Fibroblast of villous mesenchyme (primary cell): ENCODE measurements around the gene TNFRSF19. TPM values are rescaled to one million over a fixed set of nuclear protein-coding genes. Genes with fewer than 3 reads are reported as not detected.
"Not testable (repeated sequence)": the region's sequence is repeated elsewhere in the genome, so short reads cannot be mapped to it uniquely, and the experiment has no call there.

Experiments used
- DNase-seq: peaks from one replicate; pipeline ENCODE4 v3.0.0-alpha.2; 2010; ENCODE audit warnings: low read depth
- H3K4me3 ChIP-seq: 2 replicates; pipeline ENCODE4 v1.5.1; 2011; ENCODE audit warnings: low read depth, mild to moderate bottlenecking, low read length
- total RNA-seq: library from RNA; depleted of rRNA; stranded (reverse); fragments of >200 nt; gene quantifications from 2 replicates; pipeline ENCODE4 v1.2.3, GENCODE V29; 2012
- TF ChIP-seq, protein P1 (sequence below): IDR thresholded peaks from 2 replicates; pipeline ENCODE4 v1.5.1; 2012; ENCODE audit warnings: low read depth, mild to moderate bottlenecking, low read length; ENCODE audit not compliant: insufficient read depth

Gene TNFRSF19
- total RNA-seq, 1 donor, result 139 TPM

DNA sequence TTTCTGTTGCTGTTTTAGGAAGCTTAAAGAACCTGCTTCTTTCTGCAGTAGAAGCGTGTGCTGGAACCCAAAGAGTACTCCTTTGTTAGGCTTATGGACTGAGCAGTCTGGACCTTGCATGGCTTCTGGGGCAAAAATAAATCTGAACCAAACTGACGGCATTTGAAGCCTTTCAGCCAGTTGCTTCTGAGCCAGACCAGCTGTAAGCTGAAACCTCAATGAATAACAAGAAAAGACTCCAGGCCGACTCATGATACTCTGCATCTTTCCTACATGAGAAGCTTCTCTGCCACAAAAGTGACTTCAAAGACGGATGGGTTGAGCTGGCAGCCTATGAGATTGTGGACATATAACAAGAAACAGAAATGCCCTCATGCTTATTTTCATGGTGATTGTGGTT lies 103.1 kb downstream of the TNFRSF19 start:
- TF ChIP-seq, protein P1, sequence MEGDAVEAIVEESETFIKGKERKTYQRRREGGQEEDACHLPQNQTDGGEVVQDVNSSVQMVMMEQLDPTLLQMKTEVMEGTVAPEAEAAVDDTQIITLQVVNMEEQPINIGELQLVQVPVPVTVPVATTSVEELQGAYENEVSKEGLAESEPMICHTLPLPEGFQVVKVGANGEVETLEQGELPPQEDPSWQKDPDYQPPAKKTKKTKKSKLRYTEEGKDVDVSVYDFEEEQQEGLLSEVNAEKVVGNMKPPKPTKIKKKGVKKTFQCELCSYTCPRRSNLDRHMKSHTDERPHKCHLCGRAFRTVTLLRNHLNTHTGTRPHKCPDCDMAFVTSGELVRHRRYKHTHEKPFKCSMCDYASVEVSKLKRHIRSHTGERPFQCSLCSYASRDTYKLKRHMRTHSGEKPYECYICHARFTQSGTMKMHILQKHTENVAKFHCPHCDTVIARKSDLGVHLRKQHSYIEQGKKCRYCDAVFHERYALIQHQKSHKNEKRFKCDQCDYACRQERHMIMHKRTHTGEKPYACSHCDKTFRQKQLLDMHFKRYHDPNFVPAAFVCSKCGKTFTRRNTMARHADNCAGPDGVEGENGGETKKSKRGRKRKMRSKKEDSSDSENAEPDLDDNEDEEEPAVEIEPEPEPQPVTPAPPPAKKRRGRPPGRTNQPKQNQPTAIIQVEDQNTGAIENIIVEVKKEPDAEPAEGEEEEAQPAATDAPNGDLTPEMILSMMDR, result no peak
- DNase-seq, result peak; percentile 87
- no peak overlapping the region for H3K4me3 ChIP-seq

DNA sequence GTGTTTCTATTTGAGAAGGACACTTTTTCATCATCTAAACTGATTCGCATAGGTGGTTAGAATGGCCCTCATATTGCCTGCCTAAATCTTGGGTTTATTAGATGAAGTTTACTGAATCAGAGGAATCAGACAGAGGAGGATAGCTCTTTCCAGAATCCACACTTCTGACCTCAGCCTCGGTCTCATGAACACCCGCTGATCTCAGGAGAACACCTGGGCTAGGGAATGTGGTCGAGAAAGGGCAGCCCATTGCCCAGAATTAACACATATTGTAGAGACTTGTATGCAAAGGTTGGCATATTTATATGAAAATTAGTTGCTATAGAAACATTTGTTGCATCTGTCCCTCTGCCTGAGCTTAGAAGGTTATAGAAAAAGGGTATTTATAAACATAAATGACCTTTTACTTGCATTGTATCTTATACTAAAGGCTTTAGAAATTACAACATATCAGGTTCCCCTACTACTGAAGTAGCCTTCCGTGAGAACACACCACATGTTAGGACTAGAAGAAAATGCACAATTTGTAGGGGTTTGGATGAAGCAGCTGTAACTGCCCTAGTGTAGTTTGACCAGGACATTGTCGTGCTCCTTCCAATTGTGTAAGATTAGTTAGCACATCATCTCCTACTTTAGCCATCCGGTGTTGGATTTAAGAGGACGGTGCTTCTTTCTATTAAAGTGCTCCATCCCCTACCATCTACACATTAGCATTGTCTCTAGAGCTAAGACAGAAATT lies 103.8 kb downstream of the TNFRSF19 start:
- DNase-seq, result no peak
- no peak overlapping the region for H3K4me3 ChIP-seq
- TF ChIP-seq, protein P1, result no peak

DNA sequence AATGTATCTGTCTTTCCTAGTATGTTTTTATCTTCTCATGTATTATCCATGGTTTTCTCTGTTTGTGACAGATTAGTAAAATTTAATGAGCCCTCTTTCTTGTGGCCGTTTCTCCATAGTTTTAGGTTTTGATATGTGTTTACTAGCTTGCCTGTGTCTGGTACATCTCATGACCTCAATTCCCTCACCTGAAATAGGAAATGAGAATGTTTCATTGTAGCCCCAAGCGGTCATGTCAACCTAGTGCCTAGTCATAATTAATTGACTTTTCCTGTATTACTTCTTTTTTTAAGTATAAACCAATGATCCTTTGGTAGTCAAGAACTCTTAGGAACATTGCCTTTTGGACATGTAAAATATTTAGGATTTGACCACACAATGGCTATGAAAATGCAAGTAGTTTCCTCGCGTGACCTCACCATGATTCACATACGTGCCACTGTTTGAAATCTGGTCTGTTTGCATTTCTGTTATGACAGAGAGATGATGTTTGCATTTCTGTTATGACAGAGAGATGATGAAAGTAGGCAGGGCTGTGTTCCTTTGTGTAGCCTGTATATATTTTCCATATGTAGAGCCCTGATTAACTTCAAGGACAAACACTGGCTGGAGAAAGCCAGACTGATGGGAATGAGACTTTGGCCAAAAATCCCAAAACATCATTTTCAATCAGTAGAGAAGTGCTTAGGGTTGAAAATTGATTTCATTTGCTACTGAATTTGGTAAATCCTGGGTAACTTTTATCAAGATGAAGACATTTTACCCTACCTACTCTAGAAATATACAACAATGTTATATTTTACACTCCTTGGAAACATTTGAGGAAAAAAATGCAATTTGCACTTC lies 104.8 kb downstream of the TNFRSF19 start:
- peak; percentile 90 for DNase-seq
- no peak overlapping the region for H3K4me3 ChIP-seq
- TF ChIP-seq, protein P1, result no peak

DNA sequence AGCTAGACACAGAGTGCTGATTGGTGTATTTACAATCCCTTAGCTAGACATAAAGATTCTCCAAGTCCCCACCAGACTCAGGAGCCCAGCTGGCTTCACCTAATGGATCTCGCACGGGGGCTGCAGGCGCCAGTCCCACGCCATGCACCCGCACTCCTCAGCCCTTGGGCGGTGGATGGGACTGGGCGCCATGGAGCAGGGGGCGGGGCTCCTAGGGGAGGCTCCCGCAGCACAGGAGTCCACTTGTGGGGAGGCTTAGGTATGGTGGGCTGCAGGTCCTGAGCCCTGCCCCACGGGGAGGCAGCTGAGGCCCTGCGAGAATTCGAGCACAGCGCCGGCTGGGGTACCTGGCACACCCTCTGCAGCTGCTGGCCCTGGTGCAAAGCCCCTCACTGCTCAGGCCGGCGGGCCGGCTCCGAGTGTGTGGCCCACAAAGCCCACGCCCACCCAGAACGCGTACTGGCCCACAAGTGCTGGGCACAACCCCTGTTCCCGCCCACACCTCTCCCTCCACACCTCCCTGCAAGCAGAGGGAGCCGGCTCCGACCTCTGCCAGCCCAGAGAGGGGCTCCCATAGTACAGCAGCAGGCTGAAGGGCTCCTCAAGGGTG lies 107.6 kb downstream of the TNFRSF19 start:
- H3K4me3 ChIP-seq, DNase-seq: not testable (repeated sequence)

DNA sequence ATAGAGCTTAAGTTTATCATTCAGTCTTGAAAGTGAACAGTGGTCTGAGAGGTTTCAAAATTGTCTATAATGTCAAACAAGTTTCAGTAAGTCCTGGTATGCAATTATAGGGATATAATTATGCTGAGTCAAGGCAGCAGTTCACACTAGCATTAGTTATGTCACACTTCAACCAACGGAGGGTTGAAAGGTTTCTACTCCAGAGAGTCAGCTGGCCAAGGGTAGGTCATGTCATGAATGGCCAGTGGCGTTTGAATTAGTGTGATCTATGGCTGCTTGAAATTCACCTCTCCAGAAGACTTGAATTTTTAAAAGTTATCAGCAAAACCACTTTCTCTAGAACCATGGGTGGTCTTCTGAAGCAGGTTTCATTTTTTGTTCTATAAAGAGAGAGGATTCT lies 108.6 kb downstream of the TNFRSF19 start:
- H3K4me3 ChIP-seq, result no peak overlapping the region
- TF ChIP-seq, protein P1, result no peak
- DNase-seq, result peak; percentile 50

DNA sequence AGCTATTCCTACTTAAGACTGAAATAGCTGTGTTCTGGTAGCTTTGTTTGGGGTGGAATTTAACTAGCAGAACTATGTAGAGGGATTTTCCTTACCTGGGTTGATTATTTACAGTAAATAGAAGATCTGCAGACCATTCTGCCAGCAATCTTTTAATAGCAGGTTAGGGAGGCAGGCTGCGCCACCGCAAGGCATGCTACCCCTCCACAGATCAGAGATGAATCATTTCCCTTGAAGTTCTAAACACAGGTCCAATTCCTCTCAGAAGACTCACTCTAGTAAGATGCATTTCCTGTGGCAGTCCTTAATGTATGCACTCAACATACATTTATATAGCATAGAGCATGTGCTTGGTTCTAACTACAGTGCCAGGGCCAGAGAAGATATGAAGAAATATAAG lies 109.0 kb downstream of the TNFRSF19 start:
- no peak overlapping the region for H3K4me3 ChIP-seq
- DNase-seq, result peak; percentile 65
- TF ChIP-seq, protein P1, result no peak
